AG09309 (cell line): ENCODE measurements around the gene COPZ1.
A peak's percentile ranks its signal among the peaks of the same experiment; 100 is the strongest.

Source experiments
- DNase-seq: peaks from one replicate; pipeline ENCODE4 v3.0.0-alpha.2; 2010; ENCODE audit warnings: low read depth
- H3K4me3 ChIP-seq: 2 replicates; pipeline ENCODE4 v1.5.1; 2011; ENCODE audit warnings: mild to moderate bottlenecking, low read depth, low read length, moderate library complexity; ENCODE audit not compliant: control insufficient read depth
- CTCF ChIP-seq: IDR thresholded peaks from 2 replicates; pipeline ENCODE4 v1.5.1; 2011; ENCODE audit warnings: mild to moderate bottlenecking, low read depth, low read length, inconsistent platforms; ENCODE audit not compliant: insufficient read depth, control insufficient read depth; ENCODE audit errors: missing control alignments

COPZ1 gene, protein sequence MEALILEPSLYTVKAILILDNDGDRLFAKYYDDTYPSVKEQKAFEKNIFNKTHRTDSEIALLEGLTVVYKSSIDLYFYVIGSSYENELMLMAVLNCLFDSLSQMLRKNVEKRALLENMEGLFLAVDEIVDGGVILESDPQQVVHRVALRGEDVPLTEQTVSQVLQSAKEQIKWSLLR

DNA sequence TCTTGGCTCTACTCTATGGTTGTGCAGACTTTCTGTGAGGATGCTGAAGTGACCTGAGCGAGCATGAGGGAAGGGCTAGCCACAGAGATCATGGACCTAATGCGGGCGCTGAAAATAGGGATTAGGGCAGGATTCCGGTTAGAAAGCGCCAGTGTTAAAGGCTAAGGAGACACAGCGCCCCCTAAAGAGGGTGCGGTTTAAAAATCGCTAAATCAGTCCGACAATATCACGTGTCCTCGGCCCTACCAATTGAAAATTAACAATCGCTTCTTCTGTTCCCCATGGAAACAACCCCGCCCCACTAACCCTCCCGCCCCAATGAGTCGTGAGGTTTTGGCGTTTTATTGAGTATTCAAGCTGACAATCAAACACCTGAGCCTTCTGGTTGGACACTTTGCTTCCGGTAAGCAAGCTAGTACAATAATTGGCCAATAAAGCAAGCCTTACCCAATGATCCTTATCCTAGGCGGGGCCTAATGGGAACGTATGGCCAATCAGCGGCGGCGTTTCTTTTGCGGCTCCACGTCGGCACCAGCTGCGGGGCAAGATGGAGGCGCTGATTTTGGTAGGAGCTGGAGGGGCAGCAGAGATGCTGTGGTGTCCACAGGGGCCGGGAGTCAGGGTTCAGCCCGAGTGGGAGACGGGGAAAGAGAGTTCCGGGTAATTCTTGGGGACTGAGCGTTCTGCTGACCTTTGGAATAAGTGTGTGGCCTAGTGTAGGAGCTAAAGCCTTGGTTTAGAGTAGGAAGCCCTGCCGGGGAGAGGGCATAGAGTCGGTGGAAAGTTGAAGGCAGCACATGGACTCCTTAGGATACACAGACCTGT, at the start of gene COPZ1:
TSS of gene COPZ1 (plus strand) at position 515 of the 825 bp plus-strand sequence. CDS start at position 548, 33 bp downstream.
- peak; percentile 78 for TF ChIP-seq CTCF
- H3K4me3 ChIP-seq: peak within 1 kb of the TSS; percentile 82
- DNase-seq: peak; percentile 100

- no peak overlapping the region for H3K4me3 ChIP-seq
- no peak for DNase-seq
- no peak for TF ChIP-seq CTCF
These were observed 48.6 kb upstream of the COPZ1 start for GRCh38 chr12:54276368-54276767.

DNA sequence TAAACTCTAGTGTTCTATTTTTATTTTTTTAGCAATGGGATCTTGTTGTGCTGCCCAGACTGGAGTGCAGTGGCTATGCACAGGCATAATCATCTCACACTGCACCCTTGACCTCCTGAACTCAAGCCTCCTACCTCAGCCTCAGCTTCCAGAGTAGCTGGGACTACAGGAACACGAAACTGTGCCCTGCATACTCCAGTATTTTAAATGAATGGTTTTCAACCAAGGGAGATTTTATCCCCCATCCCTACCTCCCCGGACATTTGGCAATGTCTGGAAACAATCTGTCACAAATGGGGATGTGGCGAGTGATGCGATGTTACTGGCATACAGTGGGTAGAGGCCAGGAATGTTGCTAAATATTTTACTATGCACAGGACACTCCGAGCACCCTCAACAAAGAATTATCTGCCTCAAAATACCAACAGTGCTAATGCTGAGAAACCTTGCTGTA, 47.1 kb upstream of the COPZ1 start:
- peak; percentile 41 for DNase-seq
- TF ChIP-seq CTCF: no peak
- peak overlapping the region; percentile 74 for H3K4me3 ChIP-seq

DNA sequence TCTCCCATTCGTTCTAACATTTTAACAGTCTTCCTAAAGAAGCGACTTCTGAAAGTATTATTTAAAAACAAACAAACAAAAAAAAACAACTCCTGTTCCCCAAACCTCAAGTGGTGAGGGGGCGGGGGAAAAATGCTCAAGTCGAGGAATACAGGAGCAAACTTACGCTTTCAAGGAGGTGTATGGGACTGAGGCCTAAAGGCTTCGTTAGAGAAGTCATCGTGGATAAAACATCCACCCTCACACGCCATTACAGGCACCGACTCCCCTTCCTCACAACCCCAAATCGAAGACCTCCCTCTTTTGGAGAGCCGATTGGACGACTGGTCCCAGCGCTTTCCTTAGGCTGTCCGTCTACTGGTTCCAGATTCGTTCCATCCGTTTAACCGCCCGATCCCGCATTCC, 45.7 kb upstream of the COPZ1 start:
- TF ChIP-seq CTCF: no peak
- H3K4me3 ChIP-seq: peak overlapping the region; percentile 74
- DNase-seq: no peak

DNA sequence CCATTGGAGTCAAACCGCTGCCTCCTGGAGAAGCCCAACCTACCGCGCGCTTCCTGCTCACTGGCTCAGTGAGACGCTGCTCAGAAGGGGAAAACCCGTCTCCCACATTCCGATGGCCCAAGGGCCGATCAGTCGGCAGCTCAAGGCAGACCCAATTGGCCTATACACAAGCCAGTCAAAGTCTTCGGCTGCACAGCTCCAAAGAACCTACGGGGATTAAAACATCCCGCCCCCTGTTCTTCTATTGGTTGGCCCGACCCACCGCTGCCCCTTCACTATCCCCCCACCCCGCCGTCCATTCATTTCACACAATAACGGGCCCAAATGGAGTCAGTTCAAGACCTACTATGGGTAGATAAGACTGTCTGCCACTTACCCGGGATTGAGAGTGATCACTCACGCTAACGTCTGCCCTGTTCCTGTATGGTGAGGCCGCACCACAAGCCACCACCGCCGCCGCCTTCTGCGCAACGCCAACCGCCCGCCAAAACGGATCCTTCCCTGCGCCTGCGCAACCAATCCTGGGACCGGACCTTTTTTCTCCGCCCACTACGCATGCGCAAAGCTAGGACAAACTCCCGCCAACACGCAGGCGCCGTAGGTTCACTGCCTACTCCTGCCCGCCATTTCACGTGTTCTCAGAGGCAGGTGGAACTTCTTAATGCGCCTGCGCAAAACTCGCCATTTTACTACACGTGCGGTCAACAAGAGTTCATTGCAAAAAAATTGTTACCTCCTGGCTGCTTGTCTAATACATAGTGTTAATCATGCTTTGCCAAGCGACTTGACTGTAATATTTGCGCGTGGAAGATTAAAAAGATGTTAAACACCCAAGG, 45.1 kb upstream of the COPZ1 start, which contains the start of gene CBX5:
TSS of gene CBX5 (minus strand) at position 491 of the 836 bp plus-strand sequence. CDS start 22,472 bp downstream, outside the sequence.
- peak within 1 kb of the TSS; percentile 74 for H3K4me3 ChIP-seq
- DNase-seq: peak; percentile 100
- TF ChIP-seq CTCF: no peak
